HEK293 (cell line): Measurements from ENCODE around the gene TIMM44.

Source experiments
- CTCF ChIA-PET: fragments of 350-600 bp; formaldehyde crosslinking; extraction: SDS; loops from one replicate; lab custom pipeline; 2021; ENCODE audit warnings: antibody characterized with exemption; lab: Yijun Ruan, JAX
- POLR2A ChIA-PET: fragments of 300-600 bp; formaldehyde crosslinking; extraction: SDS; loops from one replicate; lab custom pipeline; 2020; ENCODE audit warnings: antibody characterized with exemption, inconsistent platforms; lab: Yijun Ruan, JAX
- H3K27ac ChIP-seq: fragments of 200-500 bp; sonication (Bioruptor generic); 2 replicates; pipeline ENCODE4 v1.5.1; 2014; ENCODE audit warnings: low read depth, low read length, control low read depth, inconsistent platforms; ENCODE audit errors: extremely low read depth
- H3K36me3 ChIP-seq, 2 experiments: fragments of 200-500 bp in 1 of 2; sonication (Bioruptor generic) in 1 of 2; 1 replicate in 1 of 2; 2 replicates in 1 of 2; pipeline ENCODE4 v1.5.1; 2014 to 2017; ENCODE audit warnings: inconsistent platforms in 2 of 2, low read length in 2 of 2; ENCODE audit not compliant: control insufficient read depth in 2 of 2, insufficient read depth in 1 of 2
- H3K4me1 ChIP-seq: fragments of 200-500 bp; sonication (Bioruptor generic); 2 replicates; pipeline ENCODE4 v1.5.1; 2014; ENCODE audit warnings: mild to moderate bottlenecking, low read length, inconsistent platforms; ENCODE audit not compliant: control insufficient read depth, insufficient read depth
- H3K4me3 ChIP-seq: 2 replicates; pipeline ENCODE4 v1.5.1; 2011; ENCODE audit warnings: low read depth, mild to moderate bottlenecking, control low read depth, low read length, moderate library complexity
- H3K9me3 ChIP-seq: fragments of 200-500 bp; sonication (Bioruptor generic); 2 replicates; pipeline ENCODE4 v1.5.1; 2014; ENCODE audit warnings: low read depth, low read length, inconsistent platforms; ENCODE audit not compliant: control insufficient read depth, insufficient read depth
- GLIS1 ChIP-seq: fragments of 450-650 bp; formaldehyde crosslinking; IDR thresholded peaks from 2 replicates; pipeline ENCODE4 v1.5.1; 2016; ENCODE audit warnings: missing biosample characterization, missing genetic modification characterization
- GLIS2 ChIP-seq: fragments of 450-650 bp; formaldehyde crosslinking; IDR thresholded peaks from 2 replicates; pipeline ENCODE4 v1.5.1; 2016; ENCODE audit warnings: missing biosample characterization, missing genetic modification characterization
- IKZF3 ChIP-seq: fragments of 450-650 bp; IDR thresholded peaks from 2 replicates; pipeline ENCODE4 v1.5.0; 2018; ENCODE audit warnings: missing biosample characterization, mild to moderate bottlenecking, missing genetic modification characterization, moderate library complexity
- MEIS1 ChIP-seq: sonication (generic); formaldehyde crosslinking; IDR thresholded peaks from 2 replicates; pipeline ENCODE4 v1.8.1; 2022; ENCODE audit warnings: missing genetic modification reagents, mild to moderate bottlenecking, borderline replicate concordance
- ZNF16 ChIP-seq: fragments of 450-650 bp; formaldehyde crosslinking; IDR thresholded peaks from 2 replicates; pipeline ENCODE4 v1.5.1; 2016; ENCODE audit warnings: low read depth, missing biosample characterization, missing genetic modification characterization
- ZNF24 ChIP-seq: fragments of 450-650 bp; formaldehyde crosslinking; IDR thresholded peaks from 2 replicates; pipeline ENCODE4 v1.5.1; 2016; ENCODE audit warnings: missing biosample characterization, missing genetic modification characterization
- ZNF335 ChIP-seq: fragments of 450-650 bp; formaldehyde crosslinking; conservative IDR thresholded peaks from 2 replicates; pipeline ENCODE4 v1.5.1; 2016; ENCODE audit warnings: missing biosample characterization, missing genetic modification characterization
- ZNF600 ChIP-seq: fragments of 450-650 bp; formaldehyde crosslinking; IDR thresholded peaks from 2 replicates; pipeline ENCODE4 v1.5.1; 2016; ENCODE audit warnings: missing biosample characterization, missing genetic modification characterization
- ZNF654 ChIP-seq: fragments of 450-650 bp; formaldehyde crosslinking; IDR thresholded peaks from 2 replicates; pipeline ENCODE4 v1.5.1; 2016; ENCODE audit warnings: low read depth, missing biosample characterization, missing genetic modification characterization
- ZNF660 ChIP-seq: fragments of 450-650 bp; IDR thresholded peaks from 2 replicates; pipeline ENCODE4 v1.5.1; 2018; ENCODE audit warnings: missing biosample characterization, mild to moderate bottlenecking, missing genetic modification characterization
- ZNF830 ChIP-seq: fragments of 450-650 bp; IDR thresholded peaks from 2 replicates; pipeline ENCODE4 v1.5.0; 2018; ENCODE audit warnings: missing biosample characterization, missing genetic modification characterization, low read depth, mild to moderate bottlenecking, moderate library complexity
- TF ChIP-seq, protein P1 (sequence below): fragments of 450-650 bp; formaldehyde crosslinking; IDR thresholded peaks from 2 replicates; pipeline ENCODE4 v1.5.1; 2016; ENCODE audit warnings: missing biosample characterization, missing genetic modification characterization
- TF ChIP-seq, protein P2 (sequence below): fragments of 450-650 bp; formaldehyde crosslinking; IDR thresholded peaks from 2 replicates; pipeline ENCODE4 v1.5.1; 2016; ENCODE audit warnings: missing biosample characterization, missing genetic modification characterization
- TF ChIP-seq, protein P3 (sequence below): fragments of 450-650 bp; formaldehyde crosslinking; IDR thresholded peaks from 2 replicates; pipeline ENCODE4 v1.5.1; 2017; ENCODE audit warnings: missing biosample characterization, missing genetic modification characterization

Gene TIMM44

DNA sequence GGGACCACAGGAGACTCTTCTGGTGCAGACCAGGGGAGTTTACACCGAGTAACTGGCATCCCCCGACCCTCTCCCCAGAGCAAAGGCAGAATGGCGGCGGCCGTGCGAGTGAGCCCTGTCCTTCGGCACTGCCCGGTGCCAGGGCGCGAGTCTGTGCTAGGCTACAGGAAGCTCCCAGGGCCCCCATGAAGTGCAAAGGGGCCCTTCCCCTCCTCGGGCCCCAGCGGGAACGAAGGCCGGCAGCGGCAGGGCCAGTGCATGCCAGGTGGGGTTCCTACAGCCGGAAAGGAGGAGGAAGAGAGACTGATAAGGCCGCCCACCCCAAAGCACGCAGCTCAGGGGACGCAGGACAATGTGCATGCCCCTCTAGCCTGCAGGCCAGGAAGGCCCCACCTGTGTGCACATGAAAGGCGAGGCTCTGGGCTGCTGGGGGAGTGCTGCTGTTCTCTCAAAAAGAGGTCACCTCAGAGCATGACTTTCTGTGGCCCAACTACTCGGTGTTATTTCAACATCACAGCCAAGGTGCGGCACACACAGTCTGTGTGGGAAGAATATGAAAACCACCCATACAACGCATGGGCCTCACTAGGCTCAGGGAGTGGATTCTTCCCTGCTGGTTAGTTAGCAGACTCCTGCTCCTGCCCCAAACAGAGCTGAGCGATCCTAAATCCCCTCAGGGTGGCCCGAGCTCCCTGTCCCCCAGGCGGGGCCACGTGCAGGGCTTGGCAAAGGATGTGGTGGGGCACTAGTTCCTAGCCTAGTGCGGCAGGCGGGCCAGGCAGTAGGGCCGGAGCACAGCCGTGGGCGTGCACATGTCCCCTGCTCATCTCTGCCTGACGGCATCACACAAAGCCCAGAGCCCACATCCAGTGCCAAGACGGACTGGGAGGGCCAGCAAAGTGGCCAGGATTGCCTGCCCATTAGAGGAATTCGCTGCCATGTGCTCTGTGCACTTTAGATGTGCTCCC lies 28.4 kb upstream of the TIMM44 start:
- TF ChIP-seq, protein P1, sequence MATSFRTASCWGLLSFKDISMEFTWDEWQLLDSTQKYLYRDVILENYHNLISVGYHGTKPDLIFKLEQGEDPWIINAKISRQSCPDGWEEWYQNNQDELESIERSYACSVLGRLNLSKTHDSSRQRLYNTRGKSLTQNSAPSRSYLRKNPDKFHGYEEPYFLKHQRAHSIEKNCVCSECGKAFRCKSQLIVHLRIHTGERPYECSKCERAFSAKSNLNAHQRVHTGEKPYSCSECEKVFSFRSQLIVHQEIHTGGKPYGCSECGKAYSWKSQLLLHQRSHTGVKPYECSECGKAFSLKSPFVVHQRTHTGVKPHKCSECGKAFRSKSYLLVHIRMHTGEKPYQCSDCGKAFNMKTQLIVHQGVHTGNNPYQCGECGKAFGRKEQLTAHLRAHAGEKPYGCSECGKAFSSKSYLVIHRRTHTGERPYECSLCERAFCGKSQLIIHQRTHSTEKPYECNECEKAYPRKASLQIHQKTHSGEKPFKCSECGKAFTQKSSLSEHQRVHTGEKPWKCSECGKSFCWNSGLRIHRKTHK (tag by site-specific recombination) = no peak
- TF ChIP-seq ZNF830 (tag by site-specific recombination) (no peak), MEIS1 (CRISPR knock-in tag) (no peak), ZNF600 (tag by site-specific recombination) (peak; percentile 47)
- ChIA-PET CTCF (interaction anchor here (0.7 to 2.7 kb wide), 9 partner anchors 11 to 282 kb away, joined by 3 to 17 read pairs (median 5); partner anchors contain the start of gene TIMM44), POLR2A (interaction anchor here (0.8 to 2.2 kb wide), 2 partner anchors 28 to 31 kb away, joined by 4 to 10 read pairs; partner anchors contain the start of gene TIMM44)
- Histone ChIP-seq H3K4me1 (no peaks in the 10 kb centered on the region), H3K9me3 (no peaks in the 10 kb centered on the region), H3K36me3 (peaks cover 23 to 86% of the 10 kb centered on the region in 2 experiments; a peak in 2 of 3 replicates), H3K27ac (no peak overlapping the region), H3K4me3 (no peak overlapping the region)

DNA sequence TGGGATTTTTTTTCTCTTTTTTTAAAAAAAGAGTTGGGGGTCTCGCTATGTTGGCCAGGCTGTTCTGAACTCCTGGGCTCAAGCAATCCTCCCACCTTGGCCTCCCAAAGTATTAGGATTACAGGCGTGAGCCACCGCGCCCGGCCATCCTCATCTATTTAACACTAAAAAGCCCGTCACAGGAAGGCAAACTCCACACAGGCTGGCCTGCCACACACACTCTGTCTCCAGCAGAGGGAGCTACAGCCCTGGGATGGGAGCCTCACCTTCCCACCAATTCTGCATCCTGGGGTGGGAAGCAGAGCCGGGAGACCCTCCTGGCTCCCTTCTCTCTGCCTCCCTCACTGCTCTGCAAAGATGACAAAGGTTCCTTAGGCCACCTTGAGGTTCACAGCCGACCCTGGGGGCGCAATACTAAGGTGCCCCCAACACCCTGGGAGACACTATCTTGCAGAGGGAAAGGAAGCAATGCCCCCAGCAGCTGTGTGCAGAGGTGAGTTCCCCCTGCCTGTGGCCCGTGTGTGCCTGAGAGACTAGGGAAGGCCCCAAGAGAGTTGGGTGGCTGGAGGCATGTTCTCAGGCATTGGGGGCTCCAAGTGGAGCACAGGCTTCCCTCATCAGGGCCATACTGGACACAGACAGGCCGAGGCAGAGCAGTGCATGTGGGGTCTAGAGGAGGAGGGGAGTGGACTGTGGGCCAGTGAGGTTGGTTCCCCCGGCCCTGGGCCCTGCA lies 27.4 kb upstream of the TIMM44 start:
- ChIA-PET POLR2A (interaction anchor here (0.8 to 2.2 kb wide), 2 partner anchors 27 to 31 kb away, joined by 4 to 10 read pairs; partner anchors contain the start of gene TIMM44), CTCF (interaction anchor here (0.6 to 2.7 kb wide), 23 partner anchors 9 to 791 kb away, joined by 3 to 18 read pairs (median 4); partner anchors contain the start of genes ELAVL1 and TIMM44)
- Histone ChIP-seq H3K27ac (no peak overlapping the region), H3K4me1 (no peaks in the 10 kb centered on the region), H3K9me3 (no peaks in the 10 kb centered on the region), H3K36me3 (peaks cover 32 to 90% of the 10 kb centered on the region in 2 experiments; a peak in 2 of 3 replicates), H3K4me3 (no peak overlapping the region)
- no peak for TF ChIP-seq ZNF335
- TF ChIP-seq, protein P2, sequence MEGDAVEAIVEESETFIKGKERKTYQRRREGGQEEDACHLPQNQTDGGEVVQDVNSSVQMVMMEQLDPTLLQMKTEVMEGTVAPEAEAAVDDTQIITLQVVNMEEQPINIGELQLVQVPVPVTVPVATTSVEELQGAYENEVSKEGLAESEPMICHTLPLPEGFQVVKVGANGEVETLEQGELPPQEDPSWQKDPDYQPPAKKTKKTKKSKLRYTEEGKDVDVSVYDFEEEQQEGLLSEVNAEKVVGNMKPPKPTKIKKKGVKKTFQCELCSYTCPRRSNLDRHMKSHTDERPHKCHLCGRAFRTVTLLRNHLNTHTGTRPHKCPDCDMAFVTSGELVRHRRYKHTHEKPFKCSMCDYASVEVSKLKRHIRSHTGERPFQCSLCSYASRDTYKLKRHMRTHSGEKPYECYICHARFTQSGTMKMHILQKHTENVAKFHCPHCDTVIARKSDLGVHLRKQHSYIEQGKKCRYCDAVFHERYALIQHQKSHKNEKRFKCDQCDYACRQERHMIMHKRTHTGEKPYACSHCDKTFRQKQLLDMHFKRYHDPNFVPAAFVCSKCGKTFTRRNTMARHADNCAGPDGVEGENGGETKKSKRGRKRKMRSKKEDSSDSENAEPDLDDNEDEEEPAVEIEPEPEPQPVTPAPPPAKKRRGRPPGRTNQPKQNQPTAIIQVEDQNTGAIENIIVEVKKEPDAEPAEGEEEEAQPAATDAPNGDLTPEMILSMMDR (tag by site-specific recombination) = peak; percentile 68
- no peak for TF ChIP-seq ZNF16 (tag by site-specific recombination)
- TF ChIP-seq ZNF654 (tag by site-specific recombination) = peak; percentile 67
- TF ChIP-seq, protein P3, sequence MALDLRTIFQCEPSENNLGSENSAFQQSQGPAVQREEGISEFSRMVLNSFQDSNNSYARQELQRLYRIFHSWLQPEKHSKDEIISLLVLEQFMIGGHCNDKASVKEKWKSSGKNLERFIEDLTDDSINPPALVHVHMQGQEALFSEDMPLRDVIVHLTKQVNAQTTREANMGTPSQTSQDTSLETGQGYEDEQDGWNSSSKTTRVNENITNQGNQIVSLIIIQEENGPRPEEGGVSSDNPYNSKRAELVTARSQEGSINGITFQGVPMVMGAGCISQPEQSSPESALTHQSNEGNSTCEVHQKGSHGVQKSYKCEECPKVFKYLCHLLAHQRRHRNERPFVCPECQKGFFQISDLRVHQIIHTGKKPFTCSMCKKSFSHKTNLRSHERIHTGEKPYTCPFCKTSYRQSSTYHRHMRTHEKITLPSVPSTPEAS (tag by site-specific recombination) = no peak
- 0 out of 2 replicates have a peak, but pooled peaks have one; percentile 26 for TF ChIP-seq ZNF660 (tag by site-specific recombination)
- no peak for TF ChIP-seq ZNF24 (tag by site-specific recombination)
- TF ChIP-seq IKZF3 (tag by site-specific recombination) = 0 out of 2 replicates have a peak, but pooled peaks have one; percentile 39
- peak; percentile 81 for TF ChIP-seq GLIS1 (tag by site-specific recombination)
- TF ChIP-seq GLIS2 (tag by site-specific recombination) = peak; percentile 51
